22Rv1 (cell line): Measurements from ENCODE around the gene APH1A.

ENCODE experiments used
- ZFX ChIP-seq: fragments of 450-650 bp; IDR thresholded peaks from 2 replicates; pipeline ENCODE4 v1.6.1; 2017; ENCODE audit warnings: antibody characterized with exemption, borderline replicate concordance
- TF ChIP-seq, protein P1 (sequence below): fragments of 450-650 bp; IDR thresholded peaks from 2 replicates; pipeline ENCODE4 v1.5.1; 2017; ENCODE audit warnings: mild to moderate bottlenecking

DNA sequence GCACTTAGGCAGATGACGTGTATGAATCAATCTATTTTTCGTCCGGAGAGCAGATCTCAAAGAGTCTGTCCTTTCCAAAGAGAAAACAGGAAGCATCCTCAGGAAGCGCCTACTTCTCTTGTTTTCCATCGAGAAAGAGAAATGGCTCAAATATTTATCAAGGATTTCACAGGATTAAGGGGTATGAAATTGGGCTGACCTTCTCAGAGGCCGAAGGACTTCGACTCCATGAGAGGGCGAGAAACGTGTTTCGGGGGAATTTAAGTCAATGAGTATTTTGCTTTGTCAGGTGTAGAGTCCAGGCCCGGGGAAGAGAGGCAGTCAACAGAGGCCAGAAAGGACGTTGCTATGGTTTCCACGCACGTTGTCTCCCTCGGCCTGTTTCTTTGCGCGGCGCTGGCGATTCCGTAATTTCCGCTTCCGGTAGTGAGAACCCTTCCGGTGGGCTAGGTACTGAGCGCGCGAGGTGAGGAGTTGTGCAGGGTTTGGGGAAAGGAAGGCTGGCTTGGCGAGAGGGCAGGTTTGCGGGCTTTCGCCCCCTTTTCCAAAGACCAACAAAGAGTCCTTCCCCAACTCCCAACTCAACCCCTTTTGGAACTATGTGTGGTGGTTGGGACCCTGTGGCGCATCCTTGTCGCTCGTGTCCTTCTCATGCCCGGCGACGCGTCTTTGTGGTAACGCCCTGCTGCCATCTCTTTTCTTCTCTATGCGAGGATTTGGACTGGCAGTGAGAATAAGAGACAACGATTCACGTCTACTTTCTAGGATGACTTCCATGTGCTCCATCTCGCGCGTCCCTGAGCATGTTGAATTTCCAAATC, 24.8 kb upstream of the APH1A start, which contains the start of gene MRPS21:
- TF ChIP-seq, protein P1, sequence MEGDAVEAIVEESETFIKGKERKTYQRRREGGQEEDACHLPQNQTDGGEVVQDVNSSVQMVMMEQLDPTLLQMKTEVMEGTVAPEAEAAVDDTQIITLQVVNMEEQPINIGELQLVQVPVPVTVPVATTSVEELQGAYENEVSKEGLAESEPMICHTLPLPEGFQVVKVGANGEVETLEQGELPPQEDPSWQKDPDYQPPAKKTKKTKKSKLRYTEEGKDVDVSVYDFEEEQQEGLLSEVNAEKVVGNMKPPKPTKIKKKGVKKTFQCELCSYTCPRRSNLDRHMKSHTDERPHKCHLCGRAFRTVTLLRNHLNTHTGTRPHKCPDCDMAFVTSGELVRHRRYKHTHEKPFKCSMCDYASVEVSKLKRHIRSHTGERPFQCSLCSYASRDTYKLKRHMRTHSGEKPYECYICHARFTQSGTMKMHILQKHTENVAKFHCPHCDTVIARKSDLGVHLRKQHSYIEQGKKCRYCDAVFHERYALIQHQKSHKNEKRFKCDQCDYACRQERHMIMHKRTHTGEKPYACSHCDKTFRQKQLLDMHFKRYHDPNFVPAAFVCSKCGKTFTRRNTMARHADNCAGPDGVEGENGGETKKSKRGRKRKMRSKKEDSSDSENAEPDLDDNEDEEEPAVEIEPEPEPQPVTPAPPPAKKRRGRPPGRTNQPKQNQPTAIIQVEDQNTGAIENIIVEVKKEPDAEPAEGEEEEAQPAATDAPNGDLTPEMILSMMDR = no peak
- TF ChIP-seq ZFX = no peak
